B cell (primary cell): Measurements from ENCODE around the gene IDH2. TPM values are rescaled to one million over a fixed set of nuclear protein-coding genes. Genes with fewer than 3 reads are reported as not detected.
"Not testable (repeated sequence)": the region's sequence is repeated elsewhere in the genome, so short reads cannot be mapped to it uniquely, and the experiment has no call there.

ENCODE experiments used
- ATAC-seq: fragments of 200-7000 bp; cut with Tn5 transposase; one replicate; pipeline ENCODE4 v1.10.0; 2021; ENCODE audit warnings: low read depth, mild to moderate bottlenecking, moderate number of reproducible peaks, moderate library complexity
- CTCF ChIA-PET: fragments of 350-600 bp; sonication (Branson Sonifier 250); formaldehyde crosslinking; loops from one replicate; lab custom pipeline; 2021; ENCODE audit warnings: antibody characterized with exemption, inconsistent platforms; lab: Charles Lee
- POLR2A ChIA-PET: fragments of 350-600 bp; sonication (Branson Sonifier 250); formaldehyde crosslinking; loops from one replicate; lab custom pipeline; 2021; ENCODE audit warnings: antibody characterized with exemption; lab: Charles Lee
- DNase-seq: peaks from one replicate; pipeline ENCODE4 v3.0.0; 2013
- H2AFZ ChIP-seq: 2 replicates; pipeline ENCODE4 v1.6.1; 2012; ENCODE audit warnings: mild to moderate bottlenecking, low read depth, low read length; ENCODE audit not compliant: insufficient read depth, poor library complexity, severe bottlenecking
- H3K27ac ChIP-seq, 2 donors: 1 replicate in 1 of 2; 2 replicates in 1 of 2; pipeline ENCODE4 v1.5.1; 2012 to 2013; ENCODE audit warnings: low read length in 2 of 2, mild to moderate bottlenecking in 2 of 2, moderate library complexity in 1 of 2
- H3K27me3 ChIP-seq, 4 experiments: fragments of 200-600 bp in 1 of 4; sonication (generic) in 1 of 4; replicated peaks in 1 of 4; 1 replicate in 2 of 4; 2 replicates in 2 of 4; pipeline versions ENCODE4 v1.6.1 to v1.7.0; 2013 to 2016; ENCODE audit warnings: low read length in 3 of 4, mild to moderate bottlenecking in 2 of 4, mixed read lengths in 1 of 4, moderate library complexity in 1 of 4; ENCODE audit not compliant: insufficient read depth in 4 of 4, control insufficient read depth in 3 of 4; ENCODE audit errors: control extremely low read depth in 1 of 4
- H3K36me3 ChIP-seq, 2 experiments: replicated peaks in 1 of 2; 1 replicate in 1 of 2; 2 replicates in 1 of 2; pipeline versions ENCODE4 v1.6.1 to v1.7.1; 2013; ENCODE audit warnings: low read length in 1 of 2; ENCODE audit not compliant: insufficient read depth in 2 of 2, control insufficient read depth in 1 of 2; ENCODE audit errors: control extremely low read depth in 1 of 2, extremely low read depth in 1 of 2
- H3K4me1 ChIP-seq, 2 donors: fragments of 200-600 bp in 1 of 2; sonication (generic) in 1 of 2; 1 replicate in 1 of 2; 2 replicates in 1 of 2; pipeline versions ENCODE4 v1.5.1 to v1.6.1; 2013 to 2017; ENCODE audit warnings: low read length in 2 of 2; ENCODE audit not compliant: control insufficient read depth in 2 of 2, insufficient read depth in 2 of 2
- H3K4me2 ChIP-seq: replicated peaks from 2 replicates; pipeline ENCODE3; 2012; ENCODE audit warnings: mild to moderate bottlenecking, low read depth, low read length; ENCODE audit not compliant: poor library complexity, severe bottlenecking
- H3K4me3 ChIP-seq, 5 experiments: fragments of 200-600 bp in 1 of 5; sonication (generic) in 1 of 5; 1 replicate in 3 of 5; 2 replicates in 2 of 5; pipeline versions ENCODE4 v1.5.1 to v1.7.0; 2011 to 2016; ENCODE audit warnings: low read length in 4 of 5, mild to moderate bottlenecking in 4 of 5, low read depth in 2 of 5, control low read depth in 1 of 5, moderate library complexity in 1 of 5; ENCODE audit not compliant: insufficient read depth in 1 of 5; ENCODE audit errors: control extremely low read depth in 1 of 5, extremely low read depth in 1 of 5
- H3K79me2 ChIP-seq: fragments of 200-600 bp; sonication (generic); one replicate; pipeline ENCODE4 v1.6.0; 2016; ENCODE audit warnings: low read length; ENCODE audit not compliant: control insufficient read depth, insufficient read depth
- H3K9ac ChIP-seq: fragments of 200-600 bp; sonication (generic); 2 replicates; pipeline ENCODE4 v1.6.1; 2017; ENCODE audit warnings: mild to moderate bottlenecking, low read length, moderate library complexity
- H3K9me3 ChIP-seq, 3 donors: one replicate each; pipeline versions ENCODE4 v1.6.1 to v1.7.1; 2013; ENCODE audit warnings: low read length in 2 of 3; ENCODE audit not compliant: control insufficient read depth in 2 of 3, insufficient read depth in 1 of 3; ENCODE audit errors: control extremely low read depth in 1 of 3
- H4K20me1 ChIP-seq: 2 replicates; pipeline ENCODE4 v1.6.0; 2012; ENCODE audit warnings: mild to moderate bottlenecking, low read length; ENCODE audit not compliant: insufficient read depth, control insufficient read depth, poor library complexity, severe bottlenecking
- H3K27ac Mint-ChIP-seq: one replicate; pipeline ENCODE4 v1.8.0; 2021; ENCODE audit warnings: mixed read lengths
- H3K27me3 Mint-ChIP-seq: one replicate; pipeline ENCODE4 v1.8.0; 2021; ENCODE audit warnings: mixed read lengths
- H3K4me1 Mint-ChIP-seq: one replicate; pipeline ENCODE4 v1.8.0; 2021; ENCODE audit warnings: mixed read lengths
- H3K4me3 Mint-ChIP-seq: one replicate; pipeline ENCODE4 v1.8.0; 2021; ENCODE audit warnings: mixed read lengths
- H3K9me3 Mint-ChIP-seq: one replicate; pipeline ENCODE4 v1.8.0; 2022; ENCODE audit warnings: mixed read lengths; ENCODE audit not compliant: insufficient read depth
- CTCF ChIP-seq: fragments of 200-600 bp; IDR thresholded peaks from one replicate; pipeline ENCODE4 v1.8.0; 2022; ENCODE audit warnings: antibody characterized with exemption, mild to moderate bottlenecking
- EZH2 ChIP-seq: IDR thresholded peaks from 2 replicates; pipeline ENCODE4 v1.6.1; 2012; ENCODE audit warnings: borderline replicate concordance, low read depth, mild to moderate bottlenecking, moderate library complexity, low read length; ENCODE audit not compliant: insufficient read depth, poor library complexity, severe bottlenecking
- WGBS: methylation state at CpG from one replicate; pipeline ENCODE4 v1.1.5; 2013; ENCODE audit warnings: missing lambda C conversion rate; ENCODE audit not compliant: insufficient coverage; 5-methylcytosine and 5-hydroxymethylcytosine counted together
- intact Hi-C: fragments of 100-400 bp; cut with micrococcal nuclease; formaldehyde crosslinking; loops from one replicate; pipeline ENCODE4 v1.10.0; 2022
- polyA plus RNA-seq: library from polyadenylated mRNA; depleted of rRNA; stranded (reverse); fragments of >200 nt; gene quantifications from 2 replicates; pipeline ENCODE4 v1.2.3, GENCODE V29; 2012
- total RNA-seq, 2 donors: library from RNA; stranded (reverse); fragments of 120-200 nt in 1 of 2; gene quantifications; 1 replicate in 1 of 2; 2 replicates in 1 of 2; pipeline versions ENCODE4 v1.2.3 to v1.2.4, GENCODE V29; 2013 to 2022

IDH2 gene
- total and polyA plus RNA-seq, 2 donors (not counting 1 experiment from before 2014, with no cell fraction given), result 30.7 to 35.8 TPM

- no peak overlapping the region for H3K4me2 ChIP-seq
- Mint-ChIP-seq H3K27ac (no peak overlapping the region), H3K9me3 (no peaks in the 10 kb centered on the region), H3K4me3 (no peak overlapping the region), H3K4me1 (peaks cover 2% of the 10 kb centered on the region), H3K27me3 (no peaks in the 10 kb centered on the region)
- ChIA-PET CTCF (interaction anchor here (1.0 kb wide), 1 partner anchor 129 kb away, joined by 5 read pairs; no protein-coding TSS in a partner anchor), POLR2A (no interaction called here)
- no peaks in the 10 kb centered on the region for H3K4me1 ChIP-seq
- H3K9ac ChIP-seq, result no peak overlapping the region
- TF ChIP-seq EZH2 (no peak), CTCF (no peak)
- H3K9me3 ChIP-seq, result no peaks in the 10 kb centered on the region
- no peak overlapping the region for H2AFZ ChIP-seq
- 99% methylated on average over 10 of the region's 14 CpGs for WGBS
- H3K27me3 ChIP-seq, result no peaks in the 10 kb centered on the region
- H3K4me3 ChIP-seq, result no peak overlapping the region
- H3K36me3 ChIP-seq, result no peaks in the 10 kb centered on the region
- DNase-seq (no peak), ATAC-seq (no peak)
- intact Hi-C loops, result no loop called here
- no peaks in the 10 kb centered on the region for H4K20me1 ChIP-seq
- no peaks in the 10 kb centered on the region for H3K79me2 ChIP-seq
- H3K27ac ChIP-seq, result no peak overlapping the region
Observed at GRCh38 chr15:90149609-90150340, 47.5 kb upstream of the IDH2 start.

- 87% methylated on average over 4 of the region's 7 CpGs for WGBS
- H3K4me3 Mint-ChIP-seq, ATAC-seq, H3K4me2 ChIP-seq, H3K36me3 ChIP-seq, H4K20me1 ChIP-seq, H3K4me1 ChIP-seq, H3K27me3 Mint-ChIP-seq, DNase-seq, H2AFZ ChIP-seq, H3K27ac ChIP-seq, H3K4me3 ChIP-seq, H3K79me2 ChIP-seq, H3K27ac Mint-ChIP-seq, H3K9ac ChIP-seq, H3K27me3 ChIP-seq, H3K4me1 Mint-ChIP-seq, intact Hi-C loops, H3K9me3 Mint-ChIP-seq, H3K9me3 ChIP-seq: not testable (repeated sequence)
- POLR2A ChIA-PET, result interaction anchor here (0.5 to 0.7 kb wide), 2 partner anchors 16 to 209 kb away, joined by 3 to 4 read pairs; no protein-coding TSS in a partner anchor
- CTCF ChIA-PET, result interaction anchor here (0.5 to 1.7 kb wide), 8 partner anchors 11 to 316 kb away, joined by 3 to 6 read pairs (median 4); no protein-coding TSS in a partner anchor
Observed at GRCh38 chr15:90146198-90146761, 44.0 kb upstream of the IDH2 start.
